Neural progenitor cell (in vitro differentiated cells): ENCODE results near the gene SHROOM3.

Source experiments
- EZH2 ChIP-seq: fragments of 200-600 bp; sonication (generic); IDR thresholded peaks from 2 replicates; pipeline ENCODE4 v1.6.1; 2017; ENCODE audit warnings: antibody characterized with exemption, mild to moderate bottlenecking, moderate library complexity
- EZH2phosphoT487 ChIP-seq: fragments of 200-600 bp; sonication (generic); IDR thresholded peaks from 2 replicates; pipeline ENCODE4 v1.6.1; 2017; ENCODE audit warnings: antibody characterized with exemption
- TF ChIP-seq, protein P1 (sequence below): fragments of 200-600 bp; sonication (generic); IDR thresholded peaks from 2 replicates; pipeline ENCODE4 v1.5.1; 2017; ENCODE audit warnings: antibody characterized with exemption, mild to moderate bottlenecking

- TF ChIP-seq EZH2 = no peak
- no peak for TF ChIP-seq EZH2phosphoT487
- TF ChIP-seq, protein P1, sequence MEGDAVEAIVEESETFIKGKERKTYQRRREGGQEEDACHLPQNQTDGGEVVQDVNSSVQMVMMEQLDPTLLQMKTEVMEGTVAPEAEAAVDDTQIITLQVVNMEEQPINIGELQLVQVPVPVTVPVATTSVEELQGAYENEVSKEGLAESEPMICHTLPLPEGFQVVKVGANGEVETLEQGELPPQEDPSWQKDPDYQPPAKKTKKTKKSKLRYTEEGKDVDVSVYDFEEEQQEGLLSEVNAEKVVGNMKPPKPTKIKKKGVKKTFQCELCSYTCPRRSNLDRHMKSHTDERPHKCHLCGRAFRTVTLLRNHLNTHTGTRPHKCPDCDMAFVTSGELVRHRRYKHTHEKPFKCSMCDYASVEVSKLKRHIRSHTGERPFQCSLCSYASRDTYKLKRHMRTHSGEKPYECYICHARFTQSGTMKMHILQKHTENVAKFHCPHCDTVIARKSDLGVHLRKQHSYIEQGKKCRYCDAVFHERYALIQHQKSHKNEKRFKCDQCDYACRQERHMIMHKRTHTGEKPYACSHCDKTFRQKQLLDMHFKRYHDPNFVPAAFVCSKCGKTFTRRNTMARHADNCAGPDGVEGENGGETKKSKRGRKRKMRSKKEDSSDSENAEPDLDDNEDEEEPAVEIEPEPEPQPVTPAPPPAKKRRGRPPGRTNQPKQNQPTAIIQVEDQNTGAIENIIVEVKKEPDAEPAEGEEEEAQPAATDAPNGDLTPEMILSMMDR = no peak
Observed at GRCh38 chr4:76651616-76652015, 216.6 kb downstream of the SHROOM3 start.
